ENCODE measurements around the gene KDELR3.

The KDELR3 gene

DNA sequence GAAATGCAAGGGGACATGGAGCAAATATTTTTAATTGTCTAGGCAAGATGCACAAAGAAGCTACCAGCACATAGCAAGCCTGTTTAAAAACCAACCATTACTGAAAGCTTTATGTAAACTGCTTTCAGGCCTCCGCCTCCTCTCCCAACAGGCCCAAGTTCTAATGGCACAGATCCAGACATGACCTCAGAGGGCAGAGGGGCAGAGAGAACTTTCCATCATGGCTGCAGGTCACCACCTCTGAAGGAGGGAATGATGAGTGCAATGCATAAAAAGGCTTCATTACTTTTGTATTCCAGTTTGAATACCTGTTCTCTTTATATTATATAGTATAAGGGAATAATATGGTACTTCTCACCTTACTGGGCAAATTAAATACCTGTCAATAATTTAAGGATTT lies 23.0 kb downstream of the KDELR3 start:
- peaks cover 99% of the 10 kb centered on the region for H3K36me3 ChIP-seq (ENCODE audit: insufficient read depth, low read depth, low read length)
- no peak overlapping the region for H3K9ac ChIP-seq (ENCODE audit: low read depth, low read length)
- no peaks in the 10 kb centered on the region for H3K9me3 ChIP-seq (ENCODE audit: insufficient read depth, low read depth, low read length)
- peaks cover 6% of the 10 kb centered on the region for H3K4me1 ChIP-seq (ENCODE audit: insufficient read depth, low read length)
- no peaks in the 10 kb centered on the region for H3K27me3 ChIP-seq (ENCODE audit: insufficient read depth, low read length)
- no peak overlapping the region for H3K4me3 ChIP-seq (ENCODE audit: low read length)
- H3K27ac ChIP-seq (ENCODE audit: low read length): no peak overlapping the region

DNA sequence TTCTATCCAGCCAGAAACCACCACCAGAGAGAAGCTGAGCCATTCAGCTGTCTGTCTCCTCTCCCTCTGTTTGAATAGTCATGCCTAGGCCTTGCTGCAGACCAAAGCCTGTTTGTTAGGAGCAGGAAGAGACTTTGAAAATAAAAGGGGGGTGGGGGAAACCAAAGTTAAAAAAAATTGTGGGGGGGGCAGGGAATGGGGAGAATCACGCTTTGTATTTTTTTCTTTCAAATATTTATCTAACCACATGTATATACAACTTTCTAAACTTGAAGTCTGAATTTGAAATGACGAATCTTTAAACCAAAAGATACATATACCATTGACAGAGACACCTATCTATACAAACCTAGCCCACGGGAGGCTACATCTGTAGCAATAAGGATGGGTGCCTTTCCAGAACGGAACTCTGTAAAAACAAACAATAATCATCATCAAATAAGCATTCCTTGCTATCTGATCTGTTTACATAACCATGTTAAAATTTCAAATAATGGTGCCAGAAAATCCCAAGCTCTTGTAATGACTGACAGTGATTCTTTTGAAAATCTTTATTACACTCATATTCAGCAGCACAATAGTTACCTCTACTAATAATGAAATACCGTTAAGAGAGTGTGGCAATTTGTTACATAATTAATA lies 23.9 kb downstream of the KDELR3 start:
- Histone ChIP-seq H3K27ac (ENCODE audit: low read length) (no peak overlapping the region), H3K4me3 (ENCODE audit: low read length) (no peak overlapping the region), H3K9ac (ENCODE audit: low read depth, low read length) (no peak overlapping the region), H3K4me1 (ENCODE audit: insufficient read depth, low read length) (peaks cover 6% of the 10 kb centered on the region), H3K36me3 (ENCODE audit: insufficient read depth, low read depth, low read length) (peaks cover 99% of the 10 kb centered on the region), H3K27me3 (ENCODE audit: insufficient read depth, low read length) (no peaks in the 10 kb centered on the region), H3K9me3 (ENCODE audit: insufficient read depth, low read depth, low read length) (no peaks in the 10 kb centered on the region)

DNA sequence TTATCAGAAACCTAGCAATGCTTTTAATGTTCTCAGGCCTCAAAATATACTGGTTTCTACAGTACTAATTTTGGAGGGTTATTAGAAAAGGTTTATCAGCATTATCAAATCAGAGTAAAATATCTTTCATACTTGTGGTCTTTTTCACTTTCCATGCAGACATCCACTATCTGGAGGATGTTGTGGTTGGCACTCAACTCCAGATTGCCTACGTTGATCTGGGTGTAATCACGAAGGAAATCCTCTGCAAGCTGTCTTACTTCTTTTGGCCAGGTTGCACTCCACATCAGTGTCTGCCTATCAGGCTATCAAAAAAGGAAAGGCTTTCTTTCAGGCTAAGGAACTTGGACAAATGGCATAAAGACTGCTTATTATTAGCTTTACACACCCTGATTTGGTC lies 26.6 kb downstream of the KDELR3 start:
- H3K27ac ChIP-seq (ENCODE audit: low read length): no peak overlapping the region

GRCh38 chr22:38494939-38495338 lies 27.0 kb downstream of the KDELR3 start:
- Histone ChIP-seq H3K4me1 (ENCODE audit: insufficient read depth, low read length) (peaks cover 3% of the 10 kb centered on the region), H3K4me3 (ENCODE audit: low read length) (no peak overlapping the region), H3K9me3 (ENCODE audit: insufficient read depth, low read depth, low read length) (no peaks in the 10 kb centered on the region), H3K27ac (ENCODE audit: low read length) (no peak overlapping the region), H3K9ac (ENCODE audit: low read depth, low read length) (no peak overlapping the region), H3K27me3 (ENCODE audit: insufficient read depth, low read length) (no peaks in the 10 kb centered on the region), H3K36me3 (ENCODE audit: insufficient read depth, low read depth, low read length) (peaks cover 99% of the 10 kb centered on the region)

More for the DNA sequence above, 26.6 kb downstream of the KDELR3 start:
- H3K36me3 ChIP-seq (ENCODE audit: insufficient read depth, low read depth, low read length): peaks cover 99% of the 10 kb centered on the region
- peaks cover 6% of the 10 kb centered on the region for H3K4me1 ChIP-seq (ENCODE audit: insufficient read depth, low read length)
- no peaks in the 10 kb centered on the region for H3K9me3 ChIP-seq (ENCODE audit: insufficient read depth, low read depth, low read length)
- no peak overlapping the region for H3K4me3 ChIP-seq (ENCODE audit: low read length)
- H3K27me3 ChIP-seq (ENCODE audit: insufficient read depth, low read length): no peaks in the 10 kb centered on the region
- H3K9ac ChIP-seq (ENCODE audit: low read depth, low read length): no peak overlapping the region

- no peaks in the 10 kb centered on the region for H3K27me3 ChIP-seq (ENCODE audit: insufficient read depth, low read length)
- peaks cover 3% of the 10 kb centered on the region; the same call in 1 of the 2 replicates for H3K4me1 ChIP-seq (ENCODE audit: insufficient read depth, low read length)
- H3K27ac ChIP-seq (ENCODE audit: low read length): no peak overlapping the region
- no peak overlapping the region for H3K9ac ChIP-seq (ENCODE audit: low read depth, low read length)
- H3K9me3 ChIP-seq (ENCODE audit: insufficient read depth, low read depth, low read length): no peaks in the 10 kb centered on the region
- no peak overlapping the region for H3K4me3 ChIP-seq (ENCODE audit: low read length)
- peaks cover 99% of the 10 kb centered on the region for H3K36me3 ChIP-seq (ENCODE audit: insufficient read depth, low read depth, low read length)
Observed at GRCh38 chr22:38497869-38498268, 30.0 kb downstream of the KDELR3 start.

GRCh38 chr22:38501797-38502672 lies 34.1 kb downstream of the KDELR3 start:
- H3K9ac ChIP-seq (ENCODE audit: low read depth, low read length): peak overlapping the region; percentile 100; the same call in 1 of the 2 replicates
- no peak overlapping the region for H3K27ac ChIP-seq (ENCODE audit: low read length)

GRCh38 chr22:38503021-38503420 lies 35.1 kb downstream of the KDELR3 start:
- no peaks in the 10 kb centered on the region for H3K27me3 ChIP-seq (ENCODE audit: insufficient read depth, low read length)
- peak overlapping the region; percentile 100; the same call in 1 of the 2 replicates for H3K9ac ChIP-seq (ENCODE audit: low read depth, low read length)
- H3K4me3 ChIP-seq (ENCODE audit: low read length): peak overlapping the region; percentile 95
- peaks cover 74% of the 10 kb centered on the region for H3K36me3 ChIP-seq (ENCODE audit: insufficient read depth, low read depth, low read length)
- no peaks in the 10 kb centered on the region for H3K9me3 ChIP-seq (ENCODE audit: insufficient read depth, low read depth, low read length)
- H3K4me1 ChIP-seq (ENCODE audit: insufficient read depth, low read length): peaks cover 11% of the 10 kb centered on the region
- no peak overlapping the region for H3K27ac ChIP-seq (ENCODE audit: low read length)

More at GRCh38 chr22:38501797-38502672, 34.1 kb downstream of the KDELR3 start:
- Histone ChIP-seq H3K9me3 (ENCODE audit: insufficient read depth, low read depth, low read length) (no peaks in the 10 kb centered on the region), H3K27me3 (ENCODE audit: insufficient read depth, low read length) (no peaks in the 10 kb centered on the region), H3K4me1 (ENCODE audit: insufficient read depth, low read length) (peaks cover 11% of the 10 kb centered on the region), H3K4me3 (ENCODE audit: low read length) (peak overlapping the region; percentile 95), H3K36me3 (ENCODE audit: insufficient read depth, low read depth, low read length) (peaks cover 84% of the 10 kb centered on the region)

DNA sequence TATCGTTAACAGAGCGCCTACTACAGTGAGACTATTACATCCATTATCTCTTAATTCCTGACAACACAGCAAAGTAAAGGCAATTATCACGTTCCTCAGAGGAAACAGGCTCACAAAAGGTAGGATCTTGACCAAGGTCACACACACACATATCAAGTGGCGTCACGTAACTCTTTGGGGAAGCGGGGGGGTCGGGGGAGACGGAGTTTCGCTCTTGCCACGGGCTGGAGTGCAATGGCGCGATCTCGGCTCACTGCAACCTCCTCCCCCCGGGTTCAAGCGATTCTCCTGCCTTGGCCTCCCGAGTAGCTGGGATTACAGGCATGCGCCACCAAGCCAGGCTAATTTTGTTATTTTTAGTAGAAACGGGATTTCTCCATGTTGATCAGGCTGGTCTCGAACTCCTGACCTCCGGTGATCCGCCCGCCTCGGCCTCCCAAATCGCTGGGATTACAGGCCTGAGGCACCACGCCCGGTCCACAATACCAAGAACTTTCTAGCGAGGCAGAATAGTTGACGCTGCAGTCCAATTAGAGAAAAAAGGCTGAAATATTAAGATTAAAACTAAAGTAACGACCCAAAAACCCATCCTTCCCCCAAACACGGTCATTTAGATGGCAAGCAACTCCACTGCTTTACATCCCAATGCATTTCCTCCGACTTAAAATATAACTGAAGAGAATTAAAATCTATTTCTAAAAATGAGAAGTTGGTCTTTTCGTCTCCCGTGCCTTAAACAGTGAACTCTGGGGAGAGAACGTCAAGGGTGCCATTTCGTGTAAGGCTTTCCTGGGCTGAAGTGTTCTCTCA lies 37.0 kb downstream of the KDELR3 start:
- H3K9ac ChIP-seq (ENCODE audit: low read depth, low read length): peak overlapping the region; percentile 100
- peaks cover 55% of the 10 kb centered on the region for H3K36me3 ChIP-seq (ENCODE audit: insufficient read depth, low read depth, low read length)
- peak overlapping the region; percentile 95 for H3K4me3 ChIP-seq (ENCODE audit: low read length)
- H3K27me3 ChIP-seq (ENCODE audit: insufficient read depth, low read length): no peaks in the 10 kb centered on the region
- peaks cover 11% of the 10 kb centered on the region for H3K4me1 ChIP-seq (ENCODE audit: insufficient read depth, low read length)
- peak overlapping the region; percentile 91 for H3K27ac ChIP-seq (ENCODE audit: low read length)
- no peaks in the 10 kb centered on the region for H3K9me3 ChIP-seq (ENCODE audit: insufficient read depth, low read depth, low read length)

DNA sequence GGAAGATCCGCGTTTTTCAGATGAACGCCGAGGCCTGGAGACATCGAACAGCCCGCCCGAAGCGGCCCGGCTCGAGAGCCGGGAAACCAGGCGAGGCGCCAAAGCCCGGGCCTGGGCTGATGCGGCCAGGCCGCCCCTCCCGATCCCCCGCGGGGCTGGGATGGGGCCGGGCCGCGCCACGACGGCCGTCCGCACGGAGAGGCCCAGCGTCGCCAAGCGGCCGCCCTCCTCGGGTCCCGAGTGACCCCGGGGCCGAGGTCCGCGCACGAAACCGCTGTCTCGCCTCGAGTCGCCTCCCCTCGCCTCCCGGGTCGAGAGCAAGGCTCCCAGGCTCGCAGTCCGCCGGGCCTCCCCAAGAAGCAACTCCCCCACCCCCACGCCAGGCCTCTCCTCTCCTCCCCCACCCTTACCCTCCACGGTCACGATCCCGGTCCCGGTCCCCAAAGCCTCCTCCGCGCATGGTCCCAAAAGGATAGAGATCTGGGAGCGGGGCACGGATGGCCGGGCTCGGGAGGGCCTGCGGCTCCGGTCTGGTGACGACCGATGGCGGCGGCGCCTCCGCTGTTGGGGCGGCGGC lies 37.7 kb downstream of the KDELR3 start:
- H3K4me1 ChIP-seq (ENCODE audit: insufficient read depth, low read length): peaks cover 11% of the 10 kb centered on the region
- peak overlapping the region; percentile 100 for H3K9ac ChIP-seq (ENCODE audit: low read depth, low read length)
- peak overlapping the region; percentile 91 for H3K27ac ChIP-seq (ENCODE audit: low read length)
- H3K36me3 ChIP-seq (ENCODE audit: insufficient read depth, low read depth, low read length): peaks cover 48% of the 10 kb centered on the region
- no peaks in the 10 kb centered on the region for H3K9me3 ChIP-seq (ENCODE audit: insufficient read depth, low read depth, low read length)
- H3K27me3 ChIP-seq (ENCODE audit: insufficient read depth, low read length): no peaks in the 10 kb centered on the region
- H3K4me3 ChIP-seq (ENCODE audit: low read length): peak overlapping the region; percentile 95

DNA sequence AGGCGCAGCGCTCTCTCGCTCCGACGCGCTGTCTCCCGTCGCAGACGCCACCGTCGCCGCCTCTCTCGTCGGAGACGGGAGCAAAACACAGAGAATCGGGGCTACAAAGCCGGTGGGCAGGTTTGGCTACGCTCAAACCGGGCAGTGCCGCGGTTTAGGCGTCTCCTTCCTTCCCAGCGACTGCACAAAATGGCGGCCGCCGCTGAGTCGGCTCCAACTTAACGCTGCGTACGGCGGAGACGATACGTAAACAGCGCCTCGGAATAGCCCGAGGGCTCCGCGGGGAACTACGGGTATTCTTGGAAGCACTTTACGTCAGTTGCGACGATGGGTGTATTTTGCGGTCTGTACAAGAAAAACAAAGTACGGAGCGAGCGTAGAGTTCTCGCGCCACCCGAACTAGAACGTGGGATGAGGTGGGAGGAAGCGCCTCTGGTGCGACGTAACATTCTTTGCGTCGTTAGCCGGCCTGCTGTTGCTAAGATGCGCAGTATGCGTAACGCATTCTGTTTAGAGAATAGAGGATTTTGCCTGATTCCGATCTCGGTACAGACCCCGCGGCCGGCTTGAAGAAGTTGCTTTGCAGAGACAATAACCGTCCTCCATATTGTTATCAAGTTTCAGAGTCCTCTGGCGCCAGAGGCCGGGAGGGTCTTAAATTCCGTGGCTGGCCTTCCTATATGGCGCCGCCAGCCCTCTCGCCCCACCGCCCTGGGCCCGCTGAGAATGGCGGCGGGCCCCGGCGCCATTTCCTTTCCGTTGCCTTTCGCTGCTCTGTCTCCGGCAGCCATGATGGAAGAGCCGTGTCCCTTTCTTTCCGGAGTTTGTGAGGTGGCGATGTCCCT lies 38.4 kb downstream of the KDELR3 start, which contains the start of gene DDX17:
TSS of gene DDX17 (minus strand) at position 194 of the 845 bp plus-strand sequence.
- Histone ChIP-seq H3K9ac (ENCODE audit: low read depth, low read length) (peak within 1 kb of the TSS; percentile 100), H3K4me1 (ENCODE audit: insufficient read depth, low read length) (peaks cover 11% of the 10 kb centered on the region), H3K27ac (ENCODE audit: low read length) (peak within 1 kb of the TSS; percentile 91), H3K4me3 (ENCODE audit: low read length) (peak within 1 kb of the TSS; percentile 95), H3K9me3 (ENCODE audit: insufficient read depth, low read depth, low read length) (no peaks in the 10 kb centered on the region), H3K36me3 (ENCODE audit: insufficient read depth, low read depth, low read length) (peaks cover 41% of the 10 kb centered on the region), H3K27me3 (ENCODE audit: insufficient read depth, low read length) (no peaks in the 10 kb centered on the region)

Data from iPS-20b (cell line).